Keratinocyte (primary cell): ENCODE measurements around the gene DLX6. TPM values are rescaled to one million over a fixed set of nuclear protein-coding genes. Genes with fewer than 3 reads are reported as not detected.

Experiments
- DNase-seq: peaks from one replicate; pipeline ENCODE4 v3.0.0-alpha.2; 2011; ENCODE audit warnings: low read depth, missing footprints, low spot score
- FAIRE-seq: peaks from 2 replicates; lab custom pipeline; 2011; peaks lifted over from hg19 to GRCh38; lab: Jason Lieb, UNC
- H2AFZ ChIP-seq: 2 replicates; pipeline ENCODE4 v1.6.0; 2012; ENCODE audit warnings: low read length, control low read depth, inconsistent platforms; ENCODE audit not compliant: control insufficient read depth
- H3K27ac ChIP-seq: 2 replicates; pipeline ENCODE4 v1.5.1; 2011; ENCODE audit warnings: low read length; ENCODE audit not compliant: control insufficient read depth, insufficient read depth
- H3K27me3 ChIP-seq: 3 replicates; pipeline ENCODE4 v1.6.0; 2011; ENCODE audit warnings: low read length; ENCODE audit not compliant: control insufficient read depth, insufficient read depth; ENCODE audit errors: extremely low read depth
- H3K36me3 ChIP-seq, 2 experiments: 2 replicates in 1 of 2; 3 replicates in 1 of 2; pipeline ENCODE4 v1.5.1; 2011; ENCODE audit warnings: low read length in 2 of 2, mild to moderate bottlenecking in 1 of 2; ENCODE audit not compliant: control insufficient read depth in 2 of 2, insufficient read depth in 2 of 2; ENCODE audit errors: extremely low read depth in 1 of 2
- H3K4me1 ChIP-seq: 3 replicates; pipeline ENCODE4 v1.5.1; 2011; ENCODE audit warnings: low read length; ENCODE audit not compliant: control insufficient read depth, insufficient read depth; ENCODE audit errors: extremely low read depth
- H3K4me2 ChIP-seq: 3 replicates; pipeline ENCODE4 v1.6.0; 2011; ENCODE audit warnings: low read depth, low read length; ENCODE audit not compliant: control insufficient read depth, insufficient read depth; ENCODE audit errors: extremely low read depth
- H3K4me3 ChIP-seq, 3 experiments: fragments of 200-600 bp in 1 of 3; sonication (generic) in 1 of 3; 2 replicates in 2 of 3; 3 replicates in 1 of 3; pipeline ENCODE4 v1.5.1; 2011 to 2016; ENCODE audit warnings: low read length in 3 of 3, mild to moderate bottlenecking in 3 of 3, control low read depth in 2 of 3, inconsistent platforms in 1 of 3, low read depth in 1 of 3, mixed read lengths in 1 of 3, mixed run types in 1 of 3, moderate library complexity in 1 of 3; ENCODE audit not compliant: control insufficient read depth in 2 of 3, insufficient read depth in 2 of 3; ENCODE audit errors: extremely low read depth in 1 of 3
- H3K79me2 ChIP-seq: 2 replicates; pipeline ENCODE4 v1.6.0; 2012; ENCODE audit warnings: low read length; ENCODE audit not compliant: control insufficient read depth, insufficient read depth
- H3K9ac ChIP-seq: 3 replicates; pipeline ENCODE4 v1.6.0; 2011; ENCODE audit warnings: low read length; ENCODE audit not compliant: control insufficient read depth, insufficient read depth; ENCODE audit errors: extremely low read depth
- H3K9me1 ChIP-seq: 3 replicates; pipeline ENCODE4 v1.6.0; 2011; ENCODE audit warnings: low read length; ENCODE audit not compliant: control insufficient read depth, insufficient read depth; ENCODE audit errors: extremely low read depth
- H3K9me3 ChIP-seq: 2 replicates; pipeline ENCODE4 v1.5.1; 2012; ENCODE audit warnings: low read depth, low read length; ENCODE audit not compliant: control insufficient read depth
- H4K20me1 ChIP-seq: 3 replicates; pipeline ENCODE4 v1.6.0; 2011; ENCODE audit warnings: low read length; ENCODE audit not compliant: control insufficient read depth, insufficient read depth; ENCODE audit errors: extremely low read depth
- EZH2 ChIP-seq: IDR thresholded peaks from one replicate; pipeline ENCODE4 v1.6.1; 2012; ENCODE audit warnings: inconsistent platforms, mild to moderate bottlenecking, low read length, moderate library complexity
- dilution Hi-C: fragments of 300-500 bp; cut with MboI; formaldehyde crosslinking; loops from one replicate; pipeline ENCODE4 v1.7.0; 2020; ENCODE audit warnings: low sequenced_read_pairs; ENCODE audit not compliant: extremely low pct_ligation_motif_present
- polyA plus RNA-seq, 5 experiments: library from polyadenylated mRNA; depleted of rRNA in 3 of 5; stranded (reverse) in 3 of 5; stranded (forward) in 1 of 5; unstranded in 1 of 5; fragments of >200 nt; gene quantifications; 1 replicate in 1 of 5; 2 replicates in 3 of 5; 3 replicates in 1 of 5; pipeline versions ENCODE4 v1.2.1 to v1.2.3, GENCODE V29; 2011 to 2012; ENCODE audit warnings: missing spikeins in 2 of 5, low read depth in 1 of 5, low replicate concordance in 1 of 5
- TF ChIP-seq, protein P1 (sequence below), 3 experiments: IDR thresholded peaks in 1 of 3; conservative IDR thresholded peaks in 1 of 3; optimal IDR thresholded peaks in 1 of 3; 2 replicates in 2 of 3; 3 replicates in 1 of 3; pipeline versions ENCODE3 to v1.5.1; 2011; ENCODE audit warnings: low read length in 3 of 3, mild to moderate bottlenecking in 3 of 3, moderate library complexity in 2 of 3, control low read depth in 1 of 3, inconsistent platforms in 1 of 3; ENCODE audit not compliant: insufficient read depth in 2 of 3; ENCODE audit errors: extremely low read depth in 1 of 3

Gene DLX6
- polyA plus RNA-seq, 1 donor (not counting 4 experiments of a cell fraction or from before 2014, with no cell fraction given): 0.05 TPM

- peaks cover 4% of the 10 kb centered on the region for H3K4me1 ChIP-seq
- TF ChIP-seq, protein P1, sequence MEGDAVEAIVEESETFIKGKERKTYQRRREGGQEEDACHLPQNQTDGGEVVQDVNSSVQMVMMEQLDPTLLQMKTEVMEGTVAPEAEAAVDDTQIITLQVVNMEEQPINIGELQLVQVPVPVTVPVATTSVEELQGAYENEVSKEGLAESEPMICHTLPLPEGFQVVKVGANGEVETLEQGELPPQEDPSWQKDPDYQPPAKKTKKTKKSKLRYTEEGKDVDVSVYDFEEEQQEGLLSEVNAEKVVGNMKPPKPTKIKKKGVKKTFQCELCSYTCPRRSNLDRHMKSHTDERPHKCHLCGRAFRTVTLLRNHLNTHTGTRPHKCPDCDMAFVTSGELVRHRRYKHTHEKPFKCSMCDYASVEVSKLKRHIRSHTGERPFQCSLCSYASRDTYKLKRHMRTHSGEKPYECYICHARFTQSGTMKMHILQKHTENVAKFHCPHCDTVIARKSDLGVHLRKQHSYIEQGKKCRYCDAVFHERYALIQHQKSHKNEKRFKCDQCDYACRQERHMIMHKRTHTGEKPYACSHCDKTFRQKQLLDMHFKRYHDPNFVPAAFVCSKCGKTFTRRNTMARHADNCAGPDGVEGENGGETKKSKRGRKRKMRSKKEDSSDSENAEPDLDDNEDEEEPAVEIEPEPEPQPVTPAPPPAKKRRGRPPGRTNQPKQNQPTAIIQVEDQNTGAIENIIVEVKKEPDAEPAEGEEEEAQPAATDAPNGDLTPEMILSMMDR (optimal IDR thresholded peaks at IDR 0.05 in 1 of 3, IDR thresholded peaks at IDR 0.05 in 1 of 3, conservative IDR thresholded peaks at IDR 0.05 in 1 of 3; ENCODE audit: extremely low read depth in 1 of 3, insufficient read depth in 2 of 3, low read length in 3 of 3): no peak
- no peak for TF ChIP-seq EZH2
- no peaks in the 10 kb centered on the region for H4K20me1 ChIP-seq
- H3K9me1 ChIP-seq: no peaks in the 10 kb centered on the region
- no peak overlapping the region for H3K4me3 ChIP-seq
- no peaks in the 10 kb centered on the region for H3K36me3 ChIP-seq
- no peak overlapping the region for H3K9ac ChIP-seq
- H2AFZ ChIP-seq: no peak overlapping the region
- DNase-seq (no peak), FAIRE-seq (no peak)
- no peak overlapping the region for H3K4me2 ChIP-seq
- no peak overlapping the region for H3K27ac ChIP-seq
- H3K27me3 ChIP-seq: peaks cover 20% of the 10 kb centered on the region
- no peaks in the 10 kb centered on the region for H3K79me2 ChIP-seq
- dilution Hi-C loops: no loop called here
- H3K9me3 ChIP-seq: no peaks in the 10 kb centered on the region
These were observed 19.4 kb upstream of the DLX6 start for GRCh38 chr7:96985992-96986391.

- Histone ChIP-seq H4K20me1 (no peaks in the 10 kb centered on the region), H3K9ac (no peak overlapping the region), H3K4me2 (no peak overlapping the region), H2AFZ (no peak overlapping the region), H3K9me1 (no peaks in the 10 kb centered on the region), H3K27me3 (peaks cover 28% of the 10 kb centered on the region), H3K79me2 (no peaks in the 10 kb centered on the region), H3K9me3 (no peaks in the 10 kb centered on the region), H3K36me3 (no peaks in the 10 kb centered on the region), H3K27ac (no peak overlapping the region), H3K4me1 (peaks cover 4% of the 10 kb centered on the region), H3K4me3 (no peak overlapping the region)
- no peak for TF ChIP-seq EZH2
- TF ChIP-seq, protein P1 (optimal IDR thresholded peaks at IDR 0.05 in 1 of 3, IDR thresholded peaks at IDR 0.05 in 1 of 3, conservative IDR thresholded peaks at IDR 0.05 in 1 of 3; ENCODE audit: extremely low read depth in 1 of 3, insufficient read depth in 2 of 3, low read length in 3 of 3): no peak
- no peak for DNase-seq
- FAIRE-seq: no peak
- dilution Hi-C loops: no loop called here
These were observed 18.5 kb upstream of the DLX6 start for GRCh38 chr7:96986901-96987300.
